Measurements from ENCODE around the gene CDK14. TPM values are rescaled to one million over a fixed set of nuclear protein-coding genes. Genes with fewer than 3 reads are reported as not detected.

Gene CDK14
- total RNA-seq, 4 donors from 2014 or later = 1.1 to 12.7 (median 5.8) TPM

DNA sequence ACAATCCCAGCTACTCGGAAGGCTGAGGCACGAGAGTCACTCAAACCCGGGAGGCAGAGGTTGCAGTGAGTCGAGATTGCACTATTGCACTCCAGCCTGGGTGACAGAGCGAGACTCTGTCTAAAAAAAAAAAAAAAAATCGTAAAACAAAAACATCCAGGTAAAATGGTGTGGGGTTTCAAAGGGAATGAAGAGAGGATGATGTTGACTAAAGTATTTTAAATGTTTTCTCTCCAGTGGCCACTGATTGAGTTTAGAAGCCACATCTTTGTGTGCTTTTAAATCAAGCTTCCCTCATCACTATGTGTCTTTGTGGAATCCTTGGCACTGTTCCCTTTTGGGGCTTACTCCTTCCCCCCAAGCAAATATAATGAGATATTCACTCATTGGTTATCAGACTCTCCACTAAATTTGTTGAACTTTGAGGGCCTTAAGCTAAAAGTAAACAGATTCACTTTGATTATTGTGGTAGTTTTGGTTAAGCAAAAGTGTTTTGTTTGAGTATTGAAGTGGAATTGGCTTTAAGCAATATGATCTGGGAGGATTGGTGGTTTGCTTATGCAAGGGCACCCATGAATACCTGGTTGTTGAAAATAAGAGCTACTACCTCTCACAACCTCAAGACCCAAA, 162.9 kb downstream of the CDK14 start:
- TF ChIP-seq, protein P1, sequence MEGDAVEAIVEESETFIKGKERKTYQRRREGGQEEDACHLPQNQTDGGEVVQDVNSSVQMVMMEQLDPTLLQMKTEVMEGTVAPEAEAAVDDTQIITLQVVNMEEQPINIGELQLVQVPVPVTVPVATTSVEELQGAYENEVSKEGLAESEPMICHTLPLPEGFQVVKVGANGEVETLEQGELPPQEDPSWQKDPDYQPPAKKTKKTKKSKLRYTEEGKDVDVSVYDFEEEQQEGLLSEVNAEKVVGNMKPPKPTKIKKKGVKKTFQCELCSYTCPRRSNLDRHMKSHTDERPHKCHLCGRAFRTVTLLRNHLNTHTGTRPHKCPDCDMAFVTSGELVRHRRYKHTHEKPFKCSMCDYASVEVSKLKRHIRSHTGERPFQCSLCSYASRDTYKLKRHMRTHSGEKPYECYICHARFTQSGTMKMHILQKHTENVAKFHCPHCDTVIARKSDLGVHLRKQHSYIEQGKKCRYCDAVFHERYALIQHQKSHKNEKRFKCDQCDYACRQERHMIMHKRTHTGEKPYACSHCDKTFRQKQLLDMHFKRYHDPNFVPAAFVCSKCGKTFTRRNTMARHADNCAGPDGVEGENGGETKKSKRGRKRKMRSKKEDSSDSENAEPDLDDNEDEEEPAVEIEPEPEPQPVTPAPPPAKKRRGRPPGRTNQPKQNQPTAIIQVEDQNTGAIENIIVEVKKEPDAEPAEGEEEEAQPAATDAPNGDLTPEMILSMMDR (IDR thresholded peaks at IDR 0.05) = no peak
- TF ChIP-seq POLR2A (IDR thresholded peaks at IDR 0.05) = no peak
- no peak overlapping the region for H3K4me3 ChIP-seq (ENCODE audit: low read depth, poor library complexity, severe bottlenecking)
- no peak for DNase-seq (ENCODE audit: low spot score in 2 of 2)
- 80 to 85% methylated on average over 6 of the region's 6 CpGs for WGBS, 2 donors
- intact Hi-C loops (cut with DNase I; ENCODE audit: low total_unique reads) = no loop called here

DNA sequence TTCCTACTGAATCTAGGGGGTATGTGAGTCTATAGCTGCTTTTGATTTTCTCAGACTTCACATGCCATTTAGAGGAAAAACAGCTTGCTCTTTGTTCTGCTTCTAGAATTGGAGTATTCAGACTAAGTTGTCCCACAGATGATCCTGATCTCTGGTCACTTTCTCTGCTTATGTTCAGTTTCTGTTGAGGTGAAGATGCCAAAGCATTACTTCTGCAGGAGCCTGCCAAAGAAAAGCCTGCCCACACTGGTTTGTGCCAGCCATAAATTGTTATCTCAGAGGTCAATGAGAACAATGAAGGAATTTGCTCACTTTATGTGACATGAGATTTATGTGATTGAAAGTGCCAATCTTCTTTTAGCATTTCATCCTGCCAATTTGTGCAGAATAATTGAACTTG, 163.6 kb downstream of the CDK14 start:
- intact Hi-C loops (cut with DNase I; ENCODE audit: low total_unique reads) = no loop called here
- TF ChIP-seq, protein P1 (IDR thresholded peaks at IDR 0.05) = no peak
- no peak for TF ChIP-seq POLR2A (IDR thresholded peaks at IDR 0.05)
- H3K4me3 ChIP-seq (ENCODE audit: low read depth, poor library complexity, severe bottlenecking) = no peak overlapping the region
- no peak for DNase-seq (ENCODE audit: low spot score in 2 of 2)

DNA sequence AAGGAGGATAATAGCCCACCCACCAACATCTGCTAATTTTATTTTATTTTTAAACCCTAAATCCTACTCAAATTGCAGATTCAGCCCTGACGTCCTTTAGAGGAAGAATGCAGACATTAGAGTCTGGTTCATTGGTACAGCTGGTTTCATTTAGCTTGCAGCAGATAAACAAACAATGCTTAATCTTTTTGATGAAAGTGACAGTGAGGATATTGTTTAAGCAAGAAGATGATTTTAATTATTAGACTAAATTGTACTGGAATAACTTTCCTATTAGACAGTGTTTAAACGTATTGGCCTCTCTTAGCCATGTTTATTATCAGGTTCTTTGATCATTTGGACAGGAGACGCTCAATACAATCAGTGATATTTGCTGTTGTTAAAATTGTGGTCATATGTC, 164.8 kb downstream of the CDK14 start:
- intact Hi-C loops (cut with DNase I; ENCODE audit: low total_unique reads) = no loop called here
- TF ChIP-seq, protein P1 (IDR thresholded peaks at IDR 0.05) = no peak
- TF ChIP-seq POLR2A (IDR thresholded peaks at IDR 0.05) = no peak
- no peak overlapping the region for H3K4me3 ChIP-seq (ENCODE audit: low read depth, poor library complexity, severe bottlenecking)
- WGBS, 2 donors = 64 to 66% methylated on average over 3 of the region's 3 CpGs
- DNase-seq (ENCODE audit: low spot score in 2 of 2) = no peak

DNA sequence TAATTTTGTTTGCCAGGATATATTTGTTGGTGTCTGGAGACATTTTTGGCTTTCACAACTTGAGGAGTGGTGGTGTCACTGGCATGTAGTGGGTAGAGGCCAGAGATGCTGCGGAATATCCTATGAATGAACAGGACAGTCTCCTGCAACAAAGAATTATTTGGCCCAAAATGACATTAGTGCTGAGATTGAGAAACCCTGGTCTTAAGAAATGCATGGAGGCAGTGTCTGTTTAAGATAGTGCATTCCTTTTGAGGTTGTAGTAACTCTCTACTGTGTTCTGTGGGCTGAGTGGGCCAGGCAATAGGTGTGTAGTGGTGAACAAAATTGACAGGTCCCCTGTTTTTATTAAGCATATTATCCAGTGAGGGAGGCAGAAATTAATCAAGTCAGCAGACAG, 165.5 kb downstream of the CDK14 start:
- WGBS, 2 donors = 90 to 95% methylated on average over 1 of the region's 1 CpG
- intact Hi-C loops (cut with DNase I; ENCODE audit: low total_unique reads) = no loop called here
- no peak for DNase-seq (ENCODE audit: low spot score in 2 of 2)
- H3K4me3 ChIP-seq (ENCODE audit: low read depth, poor library complexity, severe bottlenecking) = no peak overlapping the region
- TF ChIP-seq, protein P1 (IDR thresholded peaks at IDR 0.05) = no peak

DNA sequence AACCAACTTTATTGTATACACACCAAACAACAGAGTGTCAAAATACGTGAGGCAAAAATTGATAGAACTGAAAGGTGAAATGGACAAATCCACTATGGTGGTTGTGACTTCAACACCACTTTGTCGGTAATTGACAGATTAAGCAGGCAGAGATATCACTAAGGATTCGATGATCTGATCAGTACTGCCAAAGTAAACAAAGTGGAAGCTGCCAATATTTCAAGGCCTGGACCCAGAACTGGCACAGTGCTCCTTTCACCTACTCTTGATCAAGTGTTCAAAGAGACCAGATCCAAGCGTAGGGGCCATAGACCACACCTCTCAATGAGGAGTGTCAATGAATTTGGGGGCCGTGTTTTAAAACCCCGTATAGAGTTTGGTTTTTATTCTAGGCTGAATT, 167.0 kb downstream of the CDK14 start:
- WGBS, 2 donors = 82 to 87% methylated on average over 6 of the region's 6 CpGs
- intact Hi-C loops (cut with DNase I; ENCODE audit: low total_unique reads) = no loop called here
- TF ChIP-seq, protein P1 (IDR thresholded peaks at IDR 0.05) = no peak
- TF ChIP-seq POLR2A (IDR thresholded peaks at IDR 0.05) = no peak
- H3K4me3 ChIP-seq (ENCODE audit: low read depth, poor library complexity, severe bottlenecking) = no peak overlapping the region
- DNase-seq (ENCODE audit: low spot score in 2 of 2) = no peak
